GM04503 (cell line): Measurements from ENCODE around the gene GPR3.
"Not testable (repeated sequence)": the region's sequence is repeated elsewhere in the genome, so short reads cannot be mapped to it uniquely, and the experiment has no call there.

ENCODE experiments used
- DNase-seq: peaks from one replicate; pipeline ENCODE4 v3.0.0-alpha.2; 2012; ENCODE audit warnings: low read depth

GPR3 gene

GRCh38 chr1:27380224-27380623, 12.2 kb upstream of the GPR3 start:
- DNase-seq = no peak

GRCh38 chr1:27380766-27381733, 11.4 kb upstream of the GPR3 start:
- no peak for DNase-seq

- DNase-seq = no peak
Measured at GRCh38 chr1:27381969-27382762, 10.3 kb upstream of the GPR3 start.

GRCh38 chr1:27383039-27383605, 9.3 kb upstream of the GPR3 start, which contains the start of gene CD164L2:
Gene CD164L2, minus strand, starts transcription at chr1:27383333. Its CDS starts 94 bp downstream, at chr1:27383239.
- DNase-seq = no peak

DNA sequence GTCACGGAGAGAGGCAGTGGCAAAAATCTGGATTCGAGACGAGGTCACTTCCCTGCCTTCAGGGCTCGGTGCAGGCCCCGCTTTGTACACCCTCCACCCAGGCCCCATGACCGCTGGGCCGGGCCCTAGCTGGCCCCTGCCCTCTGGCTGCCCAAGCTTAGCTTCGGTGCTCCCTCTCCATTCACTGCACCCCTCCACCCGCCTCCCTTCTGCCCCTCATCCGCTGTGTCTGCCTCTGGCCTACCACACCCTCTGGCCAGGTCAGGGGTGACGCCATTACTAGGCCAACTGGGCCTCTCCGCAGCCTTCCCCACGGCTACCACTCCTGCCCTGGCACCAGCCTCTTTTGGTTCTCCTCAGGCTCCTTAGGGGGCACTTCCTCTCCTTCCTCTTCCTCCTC, 8.8 kb upstream of the GPR3 start:
- no peak for DNase-seq

DNA sequence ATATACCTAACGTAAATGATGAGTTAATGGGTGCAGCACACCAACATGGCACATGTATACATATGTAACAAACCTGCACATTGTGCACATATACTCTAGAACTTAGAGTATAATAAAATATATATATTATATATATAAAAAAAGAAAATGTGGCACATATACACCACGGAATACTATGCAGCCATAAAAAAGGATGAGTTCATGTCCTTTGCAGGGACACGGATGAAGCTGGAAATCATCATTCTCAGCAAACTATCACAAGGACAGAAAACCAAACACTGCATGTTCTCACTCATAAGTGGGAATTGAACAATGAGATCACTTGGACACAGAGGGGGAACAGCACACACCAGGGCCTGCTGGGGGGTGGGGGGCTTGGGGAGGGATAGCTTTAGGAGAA, 7.6 kb upstream of the GPR3 start:
- not testable (repeated sequence) for DNase-seq

DNA sequence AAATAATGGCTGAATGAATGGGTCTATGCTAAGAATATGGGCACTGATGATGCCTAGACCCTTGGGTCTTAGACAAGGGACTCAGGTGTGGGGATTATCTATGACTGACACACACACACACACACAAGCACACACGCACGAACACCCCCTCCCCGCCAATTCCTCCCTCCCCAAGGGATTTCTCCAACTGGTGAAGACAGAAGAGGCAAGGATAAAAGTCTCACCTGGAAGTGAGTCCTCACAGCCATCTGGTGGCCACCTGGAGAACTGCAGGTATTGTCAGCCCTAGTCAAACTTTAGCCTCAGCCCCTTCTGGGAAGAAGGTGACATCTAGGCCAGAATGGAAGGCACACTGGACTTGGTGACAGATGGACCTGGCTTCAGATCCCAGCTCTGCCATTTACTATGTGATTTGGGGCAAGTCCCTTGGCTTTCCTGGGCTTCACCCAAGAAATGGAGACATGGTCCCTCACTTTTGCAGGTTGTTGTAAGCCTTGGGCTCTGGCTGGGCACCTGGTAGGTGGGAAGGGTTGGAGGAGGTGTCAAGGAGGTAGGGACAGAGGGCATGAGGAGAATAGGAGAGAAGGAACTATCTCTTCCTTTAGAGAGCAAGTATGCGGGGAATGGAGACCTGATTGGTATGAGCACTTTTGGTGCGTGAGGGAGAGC, 4.0 kb upstream of the GPR3 start:
- no peak for DNase-seq

GRCh38 chr1:27391511-27392095, 819 bp upstream of the GPR3 start:
- no peak for DNase-seq

DNA sequence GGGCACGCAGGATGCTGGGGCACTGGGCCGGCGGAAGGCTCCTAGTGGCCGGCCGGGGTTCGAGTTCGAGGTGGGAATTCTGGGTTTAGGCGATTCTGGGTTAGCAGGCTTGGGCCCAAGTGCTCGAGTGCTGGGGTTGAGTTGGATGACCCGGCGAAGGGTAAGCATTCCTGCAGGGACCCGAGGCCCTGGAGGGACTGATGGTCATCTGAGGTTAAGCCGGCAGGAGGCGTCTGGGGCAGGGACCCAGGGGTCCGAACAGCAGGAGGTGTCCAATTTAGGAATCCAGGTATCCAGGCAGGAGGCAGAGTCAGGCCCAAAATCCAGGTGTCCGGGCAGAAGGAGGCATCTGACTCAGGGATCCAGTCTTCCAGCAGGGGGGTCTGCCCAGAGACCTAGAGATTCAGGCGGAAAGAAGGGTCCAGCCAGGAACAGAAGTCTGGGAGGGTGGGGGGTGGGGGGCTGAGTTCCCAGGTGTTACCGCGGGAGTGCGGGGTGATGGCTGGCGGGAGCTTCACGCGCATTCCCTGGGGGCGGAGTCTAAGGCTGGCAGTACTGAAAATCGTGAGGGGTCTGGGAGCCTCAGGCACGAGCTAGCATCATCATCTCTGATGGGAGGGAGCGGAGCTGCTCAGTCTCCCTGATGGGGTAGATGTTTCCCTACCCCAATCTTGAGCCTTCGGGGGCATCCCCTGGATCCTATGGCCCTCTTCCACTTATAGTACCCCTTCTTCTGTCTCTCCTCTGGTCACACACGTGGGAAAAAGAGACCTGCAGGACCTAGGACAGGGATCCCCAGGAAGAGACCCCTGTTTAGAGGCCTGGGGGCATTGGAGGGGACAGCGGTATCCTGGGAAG, 585 bp downstream of the GPR3 start:
- DNase-seq = no peak

GRCh38 chr1:27393641-27394281, 1.3 kb downstream of the GPR3 start:
- DNase-seq = no peak

GRCh38 chr1:27394282-27394658, 1.8 kb downstream of the GPR3 start:
- DNase-seq = no peak

DNA sequence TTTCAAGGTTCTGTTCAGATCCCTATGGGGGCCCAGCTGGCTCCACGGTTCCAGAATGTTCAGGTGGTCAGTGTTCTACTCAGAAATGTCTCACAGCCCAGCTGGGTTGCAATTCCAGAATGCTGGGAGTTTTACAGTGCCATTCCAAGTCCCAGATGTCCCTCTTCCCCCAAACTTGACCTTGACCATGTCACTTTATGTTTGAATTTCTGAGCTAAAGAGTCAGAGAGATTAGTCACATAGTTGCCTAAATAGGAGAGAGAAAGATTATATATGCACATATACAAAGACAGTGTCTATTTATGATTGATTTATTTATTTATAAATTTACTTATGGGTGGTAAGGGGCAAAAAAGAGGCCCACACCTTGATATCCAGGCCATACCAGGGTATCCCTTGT, 2.5 kb downstream of the GPR3 start:
- DNase-seq = no peak

DNA sequence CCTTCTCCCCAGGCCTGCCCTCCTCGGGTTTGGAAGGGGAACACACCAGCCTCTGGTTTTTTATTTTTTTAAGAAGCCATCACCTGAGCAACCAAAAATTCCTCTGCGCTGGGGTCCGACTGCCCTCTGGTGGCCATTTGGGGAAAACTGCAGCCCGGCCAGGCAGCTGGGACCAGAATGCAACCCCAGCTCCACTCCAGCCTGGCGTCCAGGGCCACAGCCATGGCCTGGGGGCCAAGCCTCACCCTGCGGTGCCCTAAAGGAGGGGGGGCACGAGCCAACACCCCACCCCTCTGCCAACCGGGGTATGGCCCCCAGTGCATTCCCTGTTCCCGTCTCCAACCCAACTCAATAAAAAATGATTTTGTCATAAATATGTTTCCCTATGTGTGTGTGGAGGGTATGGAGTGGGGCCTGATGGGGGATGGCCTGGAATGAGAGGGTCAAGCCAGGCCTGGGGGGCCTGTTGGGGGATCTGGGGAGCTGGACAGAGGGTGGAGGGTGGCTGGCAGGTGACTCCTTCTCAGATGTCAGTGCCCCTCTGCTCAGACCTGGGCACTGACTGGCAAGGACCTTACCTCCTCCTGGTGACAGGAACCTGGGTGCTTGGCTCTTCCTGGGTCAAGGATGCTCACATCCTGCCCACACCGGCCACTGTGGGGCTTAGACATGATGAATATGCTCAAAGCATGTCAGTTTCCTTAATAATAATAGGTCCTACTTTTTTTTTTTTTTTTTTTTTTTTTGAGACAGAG, 3.2 kb downstream of the GPR3 start:
- DNase-seq = no peak

DNA sequence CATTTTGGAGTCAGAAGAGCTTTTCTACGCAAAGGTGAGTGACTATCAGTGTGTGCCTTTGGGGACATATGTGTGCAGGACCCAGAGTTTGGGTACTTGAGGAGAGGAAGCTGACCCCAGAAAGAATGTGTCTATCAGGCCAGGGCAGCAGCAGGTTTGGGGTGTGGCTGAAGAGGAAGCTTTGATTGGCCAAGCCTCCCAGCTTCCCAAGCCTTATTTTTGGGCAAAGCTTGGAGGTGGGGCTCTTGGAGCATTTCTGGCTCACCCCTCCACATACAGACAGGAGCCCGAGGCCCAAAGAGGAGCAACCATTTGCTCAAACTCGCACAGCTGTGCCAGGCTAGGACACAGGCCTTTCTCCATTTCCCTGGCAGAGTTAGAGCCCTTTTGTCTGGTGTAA, 4.7 kb downstream of the GPR3 start:
- no peak for DNase-seq

DNA sequence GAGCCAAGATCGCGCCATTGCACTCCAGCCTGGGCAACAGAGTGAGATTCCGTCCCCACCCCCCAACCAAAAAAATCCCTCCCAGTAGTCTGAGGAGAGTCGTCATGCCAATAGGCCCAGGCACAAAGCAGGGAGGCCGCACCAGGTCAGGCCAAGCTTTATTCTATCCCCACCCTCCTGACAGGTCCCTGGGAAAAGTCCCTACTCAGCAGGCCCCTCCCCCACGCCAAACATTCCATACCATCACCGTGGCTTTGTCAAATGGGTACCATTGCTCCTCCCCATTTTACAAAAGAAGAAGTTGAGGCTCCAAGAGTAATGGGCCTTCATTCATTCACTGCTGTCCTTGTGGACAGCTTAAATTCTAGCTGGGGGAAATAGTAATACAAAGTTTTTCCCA, 5.3 kb downstream of the GPR3 start:
- no peak for DNase-seq

DNA sequence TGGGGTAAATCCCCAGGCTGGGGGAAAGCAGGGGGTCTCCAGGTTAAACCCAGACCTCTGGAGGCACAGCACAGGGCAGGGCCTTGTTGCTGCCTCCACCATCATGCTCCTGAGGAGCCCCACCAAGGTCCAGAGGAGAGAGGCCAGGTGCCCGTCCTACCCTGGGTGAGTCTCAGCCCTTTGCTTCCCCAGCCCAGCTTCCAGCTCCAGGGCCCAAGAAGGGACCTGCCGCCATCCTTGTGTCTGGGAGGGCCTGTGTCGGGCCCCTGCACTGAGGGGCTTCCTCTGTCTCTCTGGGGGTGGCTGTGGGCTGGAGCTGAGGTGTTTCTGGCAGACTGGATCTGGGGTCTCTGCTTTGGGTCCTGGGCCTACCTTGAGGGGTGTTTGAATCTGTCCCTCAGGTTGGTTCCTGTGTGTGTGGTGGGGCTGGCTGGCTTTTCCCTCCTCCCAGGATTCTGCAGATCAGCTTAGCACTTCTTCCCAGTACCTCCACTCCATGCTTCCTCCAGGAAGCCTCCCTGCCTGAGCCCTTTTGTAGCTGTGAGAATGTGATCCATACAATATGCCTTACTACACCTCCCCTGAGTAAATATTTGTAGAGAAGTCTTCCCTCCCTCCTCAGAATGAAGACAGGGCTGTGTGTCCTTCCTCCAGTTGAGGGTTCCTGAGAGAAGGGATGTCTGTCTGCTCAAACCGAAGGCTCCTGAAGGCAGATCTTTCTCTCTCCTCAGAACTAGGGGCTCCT, 6.2 kb downstream of the GPR3 start:
- no peak for DNase-seq

DNA sequence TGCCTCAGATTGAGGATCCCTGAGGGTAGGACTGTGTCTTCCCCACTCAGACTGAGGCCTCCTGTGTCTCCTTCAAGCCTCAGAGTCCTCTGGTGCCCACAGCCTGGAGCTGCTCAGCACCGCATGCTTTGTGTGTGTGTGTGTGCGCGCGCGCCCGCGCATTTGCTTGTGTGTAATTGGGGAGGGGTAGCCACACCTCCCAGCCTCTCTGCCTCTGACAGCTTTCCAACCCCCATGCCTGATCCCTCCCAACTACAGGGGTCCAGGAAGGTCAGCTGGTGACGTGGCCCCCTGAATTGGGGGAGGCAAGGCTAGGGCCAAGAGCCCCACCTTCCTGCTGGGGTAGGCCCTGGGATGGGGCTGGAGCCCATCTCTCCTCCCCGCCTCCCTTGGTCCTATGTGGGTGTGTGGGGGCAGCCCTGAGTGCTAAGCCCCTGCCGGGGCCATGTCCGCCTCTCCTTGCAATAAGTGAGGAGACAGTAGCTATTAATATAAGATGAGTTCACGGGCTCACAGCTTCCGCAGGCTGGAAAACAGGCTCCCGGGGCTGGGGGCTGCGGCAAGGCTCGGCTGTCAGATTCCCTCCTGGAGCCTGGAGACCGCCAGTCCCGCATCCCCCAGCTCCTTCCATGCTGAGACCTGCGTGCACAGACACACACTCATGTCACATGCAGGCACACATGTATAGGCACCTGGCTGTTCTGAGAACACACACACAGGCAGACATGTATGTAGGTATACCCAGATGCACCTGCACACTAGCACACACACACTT, 7.0 kb downstream of the GPR3 start:
- DNase-seq = no peak
